Posterior vena cava (tissue), 2 donors: Measurements from ENCODE around the gene PPM1F. TPM values are rescaled to one million over a fixed set of nuclear protein-coding genes. Genes with fewer than 3 reads are reported as not detected.
"Not testable (repeated sequence)": the region's sequence is repeated elsewhere in the genome, so short reads cannot be mapped to it uniquely, and the experiment has no call there.

Source experiments
- DNase-seq: peaks from one replicate; pipeline ENCODE4 v3.0.0-alpha.2; 2020; ENCODE audit warnings: low spot score
- intact Hi-C, 2 donors: fragments of 100-400 bp; cut with DNase I; formaldehyde crosslinking; loops; one replicate each; pipeline versions ENCODE4 v1.14.1 to v1.14.2; 2022 to 2023
- total RNA-seq, 2 donors: library from RNA; stranded (reverse); fragmentation: NEBNext Ultra II Directional; extraction: Animal tissue kit (Norgen Biotek cat#: 25700); gene quantifications; one replicate each; pipeline ENCODE4 v1.2.1, GENCODE V29; 2021
- donor health status: DM: yes; HTN: yes; CAD: no.
- donor health status: DM: yes; HTN: yes; CAD: no.

Gene PPM1F
- total RNA-seq, 2 donors from 2014 or later, result 39.4 to 55.8 TPM

DNA sequence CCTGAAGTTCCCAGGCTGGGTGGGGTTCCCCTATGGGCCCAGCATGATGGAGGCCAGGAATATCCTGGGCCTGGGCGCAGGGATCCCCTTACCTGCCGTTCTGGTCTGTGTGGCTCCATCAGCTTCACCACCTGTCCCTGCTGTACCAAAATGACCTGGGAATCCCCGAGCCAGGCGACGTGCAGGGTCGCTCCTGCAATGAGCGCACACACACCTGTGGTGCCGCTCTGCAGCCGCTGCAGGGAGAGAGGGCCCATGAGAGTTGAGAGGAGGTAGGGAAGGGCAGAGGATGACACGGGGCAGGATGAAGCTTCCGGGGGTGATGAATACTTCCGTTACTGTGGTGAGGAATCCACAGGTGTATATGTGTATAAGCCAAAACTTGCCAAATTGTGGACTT, 21.6 kb downstream of the PPM1F start:
- intact Hi-C loops, result no loop called here
- DNase-seq, result no peak

DNA sequence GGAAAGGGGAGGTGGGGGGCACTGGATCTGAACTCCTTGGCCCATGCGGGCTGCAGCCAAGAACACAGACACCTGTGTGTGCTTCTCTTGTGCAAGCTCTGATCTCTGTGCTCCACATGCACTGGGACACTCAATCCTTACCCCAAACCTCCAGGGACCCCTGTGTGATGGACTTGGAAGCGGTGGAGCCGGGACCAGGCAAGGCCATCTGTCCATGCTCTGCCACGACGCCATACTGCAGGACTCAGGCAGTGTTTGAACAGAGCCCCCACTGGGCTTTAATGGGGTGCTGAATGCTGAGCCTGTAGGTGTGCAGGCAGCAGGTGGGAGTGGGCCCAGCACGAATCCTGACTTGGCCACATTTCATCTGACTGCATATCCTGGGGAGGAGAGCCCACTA, 23.4 kb downstream of the PPM1F start:
- no peak for DNase-seq
- intact Hi-C loops, result no loop called here

DNA sequence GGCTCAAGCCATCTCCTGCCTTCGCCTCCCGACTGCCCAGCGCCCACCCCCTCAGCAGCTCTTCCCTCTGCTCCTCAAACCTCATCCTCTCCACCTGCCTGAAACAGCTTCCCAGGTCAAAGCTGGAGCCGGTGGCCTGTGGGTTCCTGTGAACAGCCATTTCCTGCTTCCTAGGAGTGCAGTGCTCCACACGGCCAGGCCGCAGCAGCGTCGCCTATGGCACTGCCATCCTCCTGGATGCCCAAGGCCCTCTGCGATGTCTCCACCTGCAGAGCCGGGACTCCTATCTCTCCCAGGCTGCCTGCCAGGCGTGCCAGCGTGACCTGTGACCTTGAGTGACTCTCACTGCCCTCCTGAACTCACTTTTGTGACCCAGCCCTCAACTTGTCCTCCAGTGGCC, 24.6 kb downstream of the PPM1F start:
- peak; percentile 48 for DNase-seq
- intact Hi-C loops, result no loop called here

DNA sequence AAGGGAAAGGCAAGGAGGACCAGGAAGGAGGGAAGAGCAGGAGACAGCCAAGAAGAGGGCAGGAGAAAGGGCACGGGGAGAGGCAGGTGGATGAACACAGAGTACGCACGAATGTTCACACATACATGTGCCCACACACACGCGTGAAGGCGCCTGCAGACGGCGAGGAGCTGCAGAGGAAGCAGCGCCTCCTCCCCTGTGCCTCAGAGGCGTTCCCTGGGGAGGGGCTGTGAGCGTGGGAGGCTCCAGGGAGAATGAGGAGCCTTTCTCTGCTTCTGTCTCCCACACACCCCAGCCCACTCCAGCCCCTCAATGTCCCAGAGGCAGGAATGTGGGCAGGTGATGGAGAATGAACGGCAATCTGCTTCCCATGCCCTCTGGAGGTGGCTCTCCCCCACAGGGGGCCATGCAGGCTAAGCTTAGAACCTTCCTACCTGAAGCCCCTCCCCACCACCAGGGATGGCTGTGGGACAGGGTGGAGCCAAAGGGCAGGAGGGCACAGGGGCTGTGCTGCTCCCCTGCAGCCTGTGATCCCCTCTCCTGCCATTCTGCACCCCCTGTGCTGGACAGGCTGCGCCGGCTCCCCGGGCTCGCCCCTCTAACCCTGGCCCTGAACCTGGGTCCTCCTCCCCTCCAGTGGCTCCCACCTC, 25.3 kb downstream of the PPM1F start:
- intact Hi-C loops, result no loop called here
- DNase-seq, result peak; percentile 59

DNA sequence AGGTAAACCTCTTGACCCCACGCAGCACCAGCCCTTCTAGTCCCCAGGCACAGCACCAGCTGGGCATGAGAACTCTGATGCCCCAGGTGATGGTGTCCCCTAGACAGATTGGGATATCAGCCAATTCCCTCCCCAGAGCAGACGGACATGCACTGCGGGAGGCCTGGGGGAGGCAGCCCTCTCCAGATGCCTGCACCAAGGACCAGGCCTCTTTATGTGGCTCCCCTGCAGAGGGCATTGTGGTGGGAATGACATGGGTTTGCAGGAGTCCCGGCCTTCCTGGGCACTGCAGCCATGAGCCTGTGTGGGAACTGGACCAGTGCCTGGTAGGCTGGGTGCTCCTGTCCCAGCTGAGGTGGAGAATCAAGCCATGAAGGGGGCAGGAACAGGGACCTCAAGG, 25.9 kb downstream of the PPM1F start:
- intact Hi-C loops, result no loop called here

DNA sequence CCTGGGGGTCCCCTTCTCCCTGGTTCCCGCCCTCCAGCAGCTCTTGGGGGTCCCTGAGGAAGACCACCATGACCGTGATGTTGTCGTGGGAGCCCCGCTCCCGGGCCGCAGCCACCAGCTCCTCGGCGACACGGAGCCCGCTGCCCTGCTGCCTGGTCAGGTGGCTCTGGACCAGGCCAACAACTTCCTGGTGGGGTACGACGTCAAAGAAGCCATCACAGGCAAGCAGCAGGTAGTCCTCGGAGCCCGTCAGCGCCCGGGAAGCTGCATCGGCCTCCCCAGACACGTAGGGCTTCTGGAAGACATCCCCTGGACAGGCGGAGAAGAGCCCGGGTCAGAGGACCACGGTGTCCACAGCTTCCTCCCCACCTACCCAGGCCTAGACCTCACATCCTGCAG, 29.5 kb downstream of the PPM1F start:
- no peak for DNase-seq

More for the DNA sequence above, 25.9 kb downstream of the PPM1F start:
- no peak for DNase-seq

DNA sequence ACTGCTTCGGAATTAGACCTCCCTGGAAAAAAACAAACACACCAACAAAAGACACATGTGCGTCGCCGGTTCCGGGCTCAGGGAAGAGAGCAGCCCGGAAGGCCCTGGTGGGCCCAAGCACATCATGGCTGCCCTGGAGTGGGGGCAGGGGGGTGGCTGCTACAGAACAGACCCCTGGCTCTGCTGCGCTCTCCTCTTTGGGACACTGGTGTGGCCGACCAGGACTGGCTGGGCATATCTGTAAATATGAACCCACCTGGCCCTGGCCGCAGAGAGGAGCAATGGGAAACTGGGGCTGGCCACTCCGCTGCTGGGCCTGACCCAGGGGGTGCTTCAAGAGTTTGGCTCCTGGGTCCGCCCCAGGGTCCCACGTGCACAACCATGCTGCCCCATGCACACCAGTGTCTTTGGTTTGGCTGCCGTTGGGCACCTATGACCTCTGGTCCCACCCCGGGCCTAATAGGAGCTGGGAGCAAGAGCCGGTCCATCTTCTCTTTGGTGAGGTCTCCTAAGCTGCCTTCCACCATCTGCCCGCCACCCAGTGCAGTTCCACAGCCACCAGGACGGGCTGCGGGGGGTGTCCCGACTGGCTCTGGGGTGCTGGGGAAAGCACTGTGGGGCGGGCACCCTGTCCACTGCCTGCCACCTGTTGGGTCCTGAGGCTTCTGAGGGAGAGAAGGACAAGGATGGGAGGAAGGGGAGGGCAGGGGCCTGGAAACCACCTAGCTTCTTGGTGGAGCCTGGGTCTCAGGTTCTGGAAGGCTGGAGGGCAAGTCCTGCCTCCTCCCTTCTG, 30.1 kb downstream of the PPM1F start:
- no peak for DNase-seq
- intact Hi-C loops, result no loop called here

More for the DNA sequence above, 29.5 kb downstream of the PPM1F start:
- intact Hi-C loops, result no loop called here

DNA sequence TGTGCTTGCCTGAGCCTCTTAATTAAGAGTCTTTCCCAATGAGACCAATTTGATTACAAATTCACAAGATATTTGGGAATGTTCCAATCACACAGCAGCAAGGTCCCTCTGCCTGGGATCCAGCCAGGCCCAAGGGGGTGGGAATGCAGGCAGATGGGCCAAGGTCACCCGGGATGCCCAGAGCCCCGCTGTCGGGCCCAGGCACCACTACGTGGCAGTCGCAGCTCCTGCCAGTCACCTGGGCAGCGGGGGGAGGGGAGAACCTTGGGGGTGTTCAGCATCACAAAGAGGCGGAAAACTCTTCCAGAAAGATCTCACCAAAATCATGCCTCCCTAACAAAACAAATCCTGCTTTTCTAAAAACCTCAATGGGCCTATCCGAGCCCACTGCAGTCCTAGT, 30.9 kb downstream of the PPM1F start:
- intact Hi-C loops, result no loop called here
- no peak for DNase-seq

DNA sequence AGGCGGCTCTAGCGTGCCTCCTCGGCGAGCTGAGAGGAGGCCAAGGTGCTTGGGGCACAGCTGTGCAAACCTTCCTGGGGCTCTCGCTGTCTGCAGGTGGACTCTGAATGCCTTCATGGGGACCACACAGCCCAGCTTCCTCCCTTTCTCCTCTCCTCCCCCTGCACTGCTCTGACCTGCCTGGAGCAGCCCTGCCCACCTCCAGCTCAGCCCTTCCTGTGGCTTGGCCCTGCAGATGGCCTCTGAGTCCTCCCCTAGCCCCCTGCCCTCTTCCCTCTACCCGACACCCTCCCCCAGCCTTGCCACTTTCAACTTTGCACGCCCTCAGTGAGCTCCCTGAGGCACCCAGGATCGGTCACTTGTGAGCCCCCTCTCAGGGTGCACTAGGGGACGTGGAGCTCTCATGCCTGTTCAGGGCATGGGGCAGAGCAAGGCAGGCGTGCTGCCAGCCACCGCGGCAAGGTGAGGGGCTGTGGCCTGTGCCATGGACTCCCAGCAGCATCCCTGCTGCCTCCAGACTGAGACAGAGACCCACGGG, 31.4 kb downstream of the PPM1F start:
- intact Hi-C loops, result no loop called here
- DNase-seq, result no peak

DNA sequence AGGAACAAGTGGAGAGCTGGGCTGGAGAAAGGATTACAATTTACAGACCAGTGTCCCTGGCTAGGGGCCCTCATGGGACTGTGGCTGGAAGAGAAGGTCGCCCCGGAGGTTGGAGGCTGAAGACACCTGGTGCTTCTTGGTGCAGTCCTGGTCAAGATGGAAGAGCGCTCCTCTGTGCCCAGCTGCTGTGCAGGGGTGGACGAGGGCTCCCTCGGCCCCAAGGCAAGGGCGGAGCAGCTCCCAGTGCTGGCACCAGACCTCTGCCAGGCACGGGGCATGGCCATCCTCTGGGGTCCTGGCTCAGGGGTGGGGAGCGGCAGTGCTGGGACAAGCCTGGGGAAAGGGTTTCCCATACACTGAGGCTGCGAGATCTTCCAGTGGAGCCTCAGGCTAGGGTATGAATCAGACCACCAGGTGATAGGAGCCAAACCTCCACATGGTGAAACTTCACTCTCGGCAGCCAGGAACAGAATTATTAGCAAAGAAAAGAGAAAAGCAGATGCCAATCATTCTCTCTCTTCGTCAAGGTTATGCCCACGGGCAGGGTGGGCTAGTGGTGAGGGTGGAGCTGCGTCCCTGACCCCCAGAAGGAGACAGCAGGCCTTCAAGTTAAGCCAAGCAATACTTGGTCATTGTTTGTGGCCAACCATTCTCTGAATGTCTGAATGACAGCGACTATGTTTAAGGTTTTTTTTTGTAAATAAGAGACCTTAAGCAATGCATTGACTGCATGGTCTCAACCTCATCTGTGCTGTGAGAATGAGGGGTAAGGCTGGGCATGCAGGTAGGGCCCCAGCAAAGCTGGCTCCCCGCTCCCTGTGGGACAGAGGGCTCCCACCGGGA, 32.1 kb downstream of the PPM1F start:
- DNase-seq, result no peak
- intact Hi-C loops, result no loop called here

DNA sequence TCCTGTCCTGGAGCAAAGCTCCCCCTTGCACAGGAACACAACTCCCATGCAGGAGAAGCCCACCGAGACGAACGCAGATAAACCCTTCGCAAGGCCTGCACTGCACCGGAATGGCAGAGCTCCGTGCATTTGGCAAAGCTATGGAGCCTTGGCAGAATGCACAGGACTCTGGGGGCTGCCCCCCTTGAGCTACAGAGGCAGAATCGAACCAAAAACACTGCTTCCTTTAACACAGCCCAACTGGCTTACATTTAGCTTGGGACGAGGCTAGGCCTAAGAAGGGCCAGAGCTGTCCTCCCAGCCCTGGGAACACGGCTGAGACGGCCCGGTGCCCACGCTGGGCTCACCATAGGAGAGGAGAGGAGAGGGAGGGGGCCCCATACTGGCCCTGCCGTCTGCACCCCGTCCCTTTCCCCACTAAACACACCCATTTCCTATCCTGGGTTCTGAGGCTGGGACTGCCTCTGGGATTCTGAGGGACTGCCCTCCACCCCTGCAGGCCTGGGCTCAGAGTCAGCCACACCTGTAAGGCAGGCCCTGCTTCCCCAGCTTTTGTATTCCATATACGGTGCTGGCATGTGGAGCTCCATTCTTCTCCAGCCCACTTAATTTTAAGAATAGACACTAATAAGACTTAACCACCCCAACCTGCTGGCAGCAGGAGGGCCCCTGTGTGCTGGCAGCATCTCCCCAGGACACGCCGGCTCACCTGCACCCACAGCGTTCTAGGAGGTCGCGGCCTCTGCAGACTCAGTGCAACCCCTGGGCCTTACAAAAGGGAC, 32.9 kb downstream of the PPM1F start:
- intact Hi-C loops, result no loop called here
- DNase-seq, result no peak

DNA sequence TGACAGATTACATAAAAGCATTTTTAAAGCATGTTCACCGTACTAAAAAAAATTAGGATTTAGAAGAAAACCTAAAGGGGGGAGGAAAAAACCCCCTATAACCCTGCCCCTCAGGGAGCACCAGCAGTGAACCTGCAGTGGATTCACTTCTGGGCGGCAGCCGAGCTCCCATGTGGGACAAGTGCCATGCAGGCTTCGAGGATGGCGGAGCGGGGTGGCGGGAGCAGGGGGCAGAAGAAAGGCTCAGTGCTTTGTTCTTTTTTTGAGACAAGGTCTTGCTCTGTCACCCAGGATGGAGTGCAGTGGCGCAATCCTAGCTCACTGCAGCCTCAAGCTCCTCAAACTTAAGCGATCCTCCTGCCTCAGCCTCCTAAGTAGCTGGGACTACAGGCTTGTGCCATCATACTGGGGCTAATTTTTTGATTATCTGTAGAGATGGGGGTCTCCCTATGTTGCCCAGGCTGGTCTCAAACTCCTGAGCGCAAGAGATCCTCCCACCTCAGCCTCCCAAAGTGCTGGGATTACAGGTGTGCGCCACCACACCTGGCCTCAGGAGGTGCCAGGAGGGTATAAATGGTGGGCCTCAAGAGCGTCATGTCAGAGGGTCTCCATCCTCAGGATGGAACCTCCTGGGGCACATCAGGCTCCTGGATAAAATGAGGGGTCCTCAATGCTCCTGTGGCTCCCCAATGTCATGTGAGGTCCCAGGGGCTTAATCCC, 34.0 kb downstream of the PPM1F start:
- DNase-seq, result no peak
- intact Hi-C loops, result no loop called here

DNA sequence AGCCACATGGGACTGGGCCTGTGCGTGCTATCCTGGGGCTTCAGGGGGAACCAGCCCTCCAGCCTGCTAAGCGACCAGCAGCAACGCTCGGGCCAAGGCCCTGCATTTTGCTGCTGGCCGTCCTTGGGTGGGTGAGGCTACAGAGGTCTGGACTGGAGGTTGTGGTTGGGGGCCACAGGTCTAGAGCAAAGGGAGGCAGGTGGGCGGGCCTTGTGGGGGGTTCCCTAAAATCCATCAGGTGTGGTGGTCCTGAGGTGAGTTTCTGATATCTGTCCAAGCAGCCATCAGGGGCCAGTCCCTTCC, 34.7 kb downstream of the PPM1F start:
- intact Hi-C loops, result no loop called here
- DNase-seq, result no peak

DNA sequence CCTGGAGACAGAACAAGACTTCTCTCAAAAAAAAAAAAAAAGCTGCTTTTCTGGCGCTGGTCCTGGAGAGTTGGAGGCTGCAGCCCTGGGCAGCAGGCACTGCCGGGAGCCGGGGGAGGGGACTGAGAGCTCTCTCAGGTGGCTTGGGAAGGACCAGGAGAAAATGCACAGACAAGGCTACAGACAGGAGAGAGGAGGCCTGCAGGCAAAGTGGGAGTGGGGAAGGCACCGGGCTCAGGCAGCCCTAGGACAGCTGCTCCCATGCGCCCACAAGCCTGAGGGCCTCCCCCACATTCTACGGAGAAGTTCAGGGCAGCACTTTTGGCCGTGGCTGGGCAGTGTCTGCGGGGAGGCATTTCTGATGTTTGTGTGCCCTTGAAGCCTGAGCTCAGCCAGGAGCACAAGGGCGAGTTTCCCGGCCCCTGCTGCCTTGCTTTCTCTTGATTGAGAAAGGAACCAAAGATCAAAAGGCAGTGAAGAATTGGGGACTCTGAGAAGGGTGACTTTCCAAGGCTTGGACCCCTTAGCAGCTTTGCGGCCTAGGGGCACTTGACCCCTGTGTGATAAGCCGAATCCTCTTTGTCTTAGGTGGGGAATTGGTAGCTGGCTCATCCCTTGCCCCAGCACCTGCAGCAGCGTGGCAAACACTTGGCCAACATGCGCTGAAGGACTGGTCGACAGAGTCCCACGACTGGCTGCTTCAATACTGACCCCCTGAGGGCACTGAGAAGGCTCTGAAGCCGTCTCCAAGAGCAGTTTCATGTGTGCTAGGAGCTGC, 35.3 kb downstream of the PPM1F start:
- DNase-seq, result no peak
- intact Hi-C loops, result no loop called here

DNA sequence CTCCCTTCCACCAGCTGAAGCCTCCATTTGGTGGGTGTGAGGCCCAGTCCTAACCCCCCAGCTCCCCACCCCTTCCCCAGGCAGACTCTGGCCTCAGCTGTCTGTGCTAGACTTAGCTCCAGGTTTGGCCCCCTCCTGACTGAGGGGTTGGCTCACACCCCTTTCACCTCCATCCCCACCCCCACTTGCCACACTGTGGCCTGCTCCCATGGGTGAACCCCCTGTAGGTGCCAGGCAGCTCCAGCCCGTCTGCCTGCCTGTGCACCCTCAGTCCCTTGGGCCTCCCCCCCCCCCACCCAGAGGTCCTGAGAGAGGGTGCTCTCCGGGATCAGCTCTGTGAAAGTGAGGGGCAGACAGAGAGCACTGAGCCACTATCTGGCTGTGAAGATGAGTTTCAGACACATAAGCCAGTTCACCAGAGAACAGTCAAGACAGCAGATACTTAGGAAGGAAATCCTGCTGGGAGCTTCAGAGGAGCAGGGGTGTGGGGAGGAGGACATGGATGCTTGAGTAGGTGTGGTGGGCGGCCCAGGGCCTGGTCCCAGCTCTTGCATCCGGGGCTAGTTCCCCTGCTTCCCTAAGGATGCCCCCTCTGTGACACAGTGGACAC, 36.2 kb downstream of the PPM1F start:
- intact Hi-C loops, result no loop called here
- no peak for DNase-seq

DNA sequence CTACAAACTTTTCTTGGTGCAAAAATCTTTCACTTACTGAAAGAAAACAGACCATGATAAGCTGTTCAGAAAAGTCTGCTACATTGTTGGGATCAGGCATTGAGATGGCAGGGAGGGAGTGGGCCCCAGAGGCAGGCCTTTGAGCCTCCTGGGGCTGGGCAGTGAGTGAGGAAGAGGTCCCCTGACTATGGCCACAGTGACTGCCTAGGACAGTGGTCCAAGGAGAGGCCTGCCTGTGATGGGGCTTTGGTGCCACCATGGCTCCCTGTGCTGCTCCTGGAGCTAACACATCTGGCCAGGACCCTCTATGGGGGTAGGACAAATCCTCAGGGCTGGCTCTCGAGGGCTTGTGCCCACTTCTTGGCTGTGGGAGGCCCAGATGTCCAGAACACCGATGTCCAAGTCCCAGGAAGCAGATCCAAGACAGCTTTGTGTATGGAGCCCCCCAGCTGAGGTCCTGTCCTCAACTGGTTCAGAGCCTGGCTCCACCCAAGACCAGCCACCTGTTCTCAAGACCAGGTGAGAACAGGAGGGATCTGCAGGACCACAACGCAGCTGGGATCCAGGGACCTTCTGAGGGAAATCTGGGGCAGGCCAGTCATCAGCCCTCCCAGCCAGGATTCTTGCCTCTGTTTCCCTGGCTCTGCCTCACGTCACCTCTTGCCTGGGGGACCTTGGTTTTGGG, 36.9 kb downstream of the PPM1F start:
- DNase-seq, result no peak
- intact Hi-C loops, result no loop called here

DNA sequence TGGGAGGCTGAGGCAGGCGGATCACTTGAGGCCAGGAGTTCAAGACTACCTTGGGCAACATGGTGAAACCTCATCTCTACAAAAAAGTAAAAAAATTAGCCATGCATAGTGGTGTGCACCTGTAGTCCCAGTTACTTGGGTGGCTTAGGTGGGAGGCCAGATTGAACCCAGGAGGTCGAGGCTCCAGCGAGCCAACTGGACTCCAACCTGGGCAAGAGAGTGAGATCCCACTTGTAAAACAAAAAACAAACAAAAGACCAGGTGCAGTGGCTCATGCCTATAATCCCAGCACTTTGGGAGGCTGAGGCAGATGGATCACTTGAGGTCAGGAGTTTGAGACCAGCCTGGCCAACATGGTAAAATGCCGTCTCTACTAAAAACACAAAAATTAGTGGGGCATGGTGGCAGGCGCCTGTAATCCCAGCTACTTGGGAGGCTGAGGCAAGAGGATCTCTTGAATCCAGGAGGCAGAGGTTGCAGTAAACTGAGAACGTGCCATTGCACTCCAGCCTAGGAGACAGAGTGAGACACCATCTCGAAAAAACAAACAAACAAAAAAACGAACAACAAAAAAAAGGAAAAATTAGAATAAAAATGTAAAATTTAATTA, 38.5 kb downstream of the PPM1F start:
- DNase-seq, result peak; percentile 8
- intact Hi-C loops, result not testable (repeated sequence)
